Heart left ventricle (tissue), 13 donors: ENCODE measurements around the gene XRN2.
"Not testable (repeated sequence)": the region's sequence is repeated elsewhere in the genome, so short reads cannot be mapped to it uniquely, and the experiment has no call there.

Experiments
- POLR2A ChIP-seq, 2 donors: fragments of 450-650 bp; IDR thresholded peaks; one replicate each; pipeline ENCODE4 v1.6.1; 2017; ENCODE audit warnings: antibody characterized with exemption in 2 of 2, mild to moderate bottlenecking in 2 of 2, moderate library complexity in 2 of 2
- TF ChIP-seq, protein P1 (sequence below), 12 donors: fragments of 200-600 bp; sonication (generic) in 4 of 12; IDR thresholded peaks; one replicate each; pipeline versions ENCODE4 v1.5.0 to v1.8.0; 2018 to 2022; ENCODE audit warnings: antibody characterized with exemption in 12 of 12, mild to moderate bottlenecking in 5 of 12
- donor health status: ischemic (EF 13 %, LVEDD 7.1; RV severe dilation, severe dysfunction).
- donor health status: DM: no; HTN: yes; CAD: no.
- donor health status: DM: no; HTN: no; CAD: no.
- donor health status: ischemic (EF 25% LVEDD 6.9; RV normal size, moderate dysfunction).
- donor health status: ischemic (EF 25% LVEDD 5.7; RV mildly dilated, moderate dysfunction).
- donor health status: ischemic (EF 35%, LVEDD 5.7; RV mildly dilated, moderate dysfunction).
- donor health status: nonischemic (EF 11% LVEDD 7.7; RV severe dilation, severe dysfunction).
- donor health status: DM: yes; HTN: yes; CAD: no.
- donor health status: PGD.
- donor health status: ischemic (EF 29% LVEDD 5.4; RV normal size, mild dysfunction).
- donor health status: nonischemic (EF 23%, LVEDD 6.1; RV moderate dilation, normal function).

DNA sequence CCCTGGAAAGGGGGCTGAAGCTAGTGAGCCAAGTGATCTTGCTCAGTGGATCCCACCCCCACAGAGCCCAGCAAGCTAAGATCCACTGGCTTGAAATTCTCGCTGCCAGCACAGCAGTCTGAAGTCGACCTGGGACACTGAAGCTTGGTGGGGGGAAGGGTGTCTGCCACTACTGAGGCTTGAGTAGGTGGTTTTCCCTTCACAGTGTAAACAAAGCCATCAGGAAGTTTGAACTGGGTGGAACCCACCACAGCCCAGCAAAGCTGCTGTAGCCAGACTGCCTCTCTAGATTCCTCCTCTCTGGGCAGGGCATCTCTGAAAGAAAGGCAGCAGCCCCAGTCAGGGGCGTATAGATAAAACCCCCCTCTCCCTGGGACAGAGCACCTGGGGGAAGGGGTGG, 110.9 kb downstream of the XRN2 start:
- TF ChIP-seq, protein P1, sequence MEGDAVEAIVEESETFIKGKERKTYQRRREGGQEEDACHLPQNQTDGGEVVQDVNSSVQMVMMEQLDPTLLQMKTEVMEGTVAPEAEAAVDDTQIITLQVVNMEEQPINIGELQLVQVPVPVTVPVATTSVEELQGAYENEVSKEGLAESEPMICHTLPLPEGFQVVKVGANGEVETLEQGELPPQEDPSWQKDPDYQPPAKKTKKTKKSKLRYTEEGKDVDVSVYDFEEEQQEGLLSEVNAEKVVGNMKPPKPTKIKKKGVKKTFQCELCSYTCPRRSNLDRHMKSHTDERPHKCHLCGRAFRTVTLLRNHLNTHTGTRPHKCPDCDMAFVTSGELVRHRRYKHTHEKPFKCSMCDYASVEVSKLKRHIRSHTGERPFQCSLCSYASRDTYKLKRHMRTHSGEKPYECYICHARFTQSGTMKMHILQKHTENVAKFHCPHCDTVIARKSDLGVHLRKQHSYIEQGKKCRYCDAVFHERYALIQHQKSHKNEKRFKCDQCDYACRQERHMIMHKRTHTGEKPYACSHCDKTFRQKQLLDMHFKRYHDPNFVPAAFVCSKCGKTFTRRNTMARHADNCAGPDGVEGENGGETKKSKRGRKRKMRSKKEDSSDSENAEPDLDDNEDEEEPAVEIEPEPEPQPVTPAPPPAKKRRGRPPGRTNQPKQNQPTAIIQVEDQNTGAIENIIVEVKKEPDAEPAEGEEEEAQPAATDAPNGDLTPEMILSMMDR (IDR thresholded peaks at IDR 0.05) = not testable (repeated sequence)
- TF ChIP-seq POLR2A (IDR thresholded peaks at IDR 0.05) = not testable (repeated sequence)
